ENCODE results near the gene PRRG2.

PRRG2 gene

DNA sequence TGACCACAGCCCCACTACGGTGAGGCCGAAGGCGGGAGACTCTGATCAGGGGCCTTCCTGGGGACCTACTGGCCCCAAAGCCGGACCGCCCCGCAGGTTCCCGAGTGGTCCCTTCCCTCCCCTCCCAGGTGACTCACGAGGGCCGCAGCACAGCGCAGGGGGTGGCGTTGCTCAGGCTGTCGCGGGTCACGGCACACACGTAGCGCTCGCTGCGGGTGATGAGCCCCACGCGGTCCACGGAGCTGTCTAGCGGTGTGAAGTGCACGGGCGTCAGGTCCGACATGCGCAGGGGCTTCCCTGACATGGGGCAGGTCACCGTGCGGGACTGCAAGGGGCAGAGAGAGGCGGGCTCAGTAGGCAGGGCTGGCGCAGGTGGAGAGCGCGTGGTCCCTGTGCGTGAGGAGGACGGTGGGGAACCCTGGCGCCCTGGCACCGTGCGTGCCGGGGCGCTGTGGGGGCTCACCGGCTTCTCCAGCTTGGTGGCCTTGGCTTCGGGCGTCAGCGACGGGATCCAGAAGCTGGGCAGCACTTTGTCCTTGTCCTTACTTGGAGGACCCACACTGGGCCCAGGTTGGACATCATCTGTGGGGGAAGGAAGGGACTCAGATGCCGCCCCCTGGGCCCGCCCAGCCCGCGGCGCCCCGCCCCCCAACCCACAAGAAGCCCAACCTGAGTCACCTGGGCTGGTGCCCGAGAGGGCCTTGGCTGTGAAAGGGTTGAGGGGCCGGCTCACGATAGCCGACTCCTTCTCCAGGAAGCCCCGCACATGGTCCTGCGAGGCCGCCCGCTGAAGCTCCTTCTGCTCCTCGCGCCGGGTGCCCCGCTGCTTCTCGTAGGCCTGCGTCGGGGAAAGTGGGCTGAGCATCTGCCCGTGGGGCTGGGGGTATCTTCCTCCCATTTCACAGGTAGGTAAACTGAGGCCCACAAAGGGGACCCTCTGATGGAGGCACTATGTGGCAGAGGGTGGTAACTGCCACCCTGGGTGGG lies 24.4 kb upstream of the PRRG2 start:
- Histone ChIP-seq H3K27ac (ENCODE audit: insufficient read depth in 1 of 2, low read depth in 1 of 2, low read length in 2 of 2, poor library complexity in 1 of 2, severe bottlenecking in 2 of 2) (no peak overlapping the region), H3K9me3 (ENCODE audit: control extremely low read depth in 1 of 5, control insufficient read depth in 4 of 5, insufficient read depth in 2 of 5, low read depth in 1 of 5, low read length in 4 of 5) (no peaks in the 10 kb centered on the region), H3K27me3 (replicated peaks in 2 of 5; ENCODE audit: control insufficient read depth in 4 of 5, insufficient read depth in 5 of 5, low read length in 4 of 5) (no peaks in the 10 kb centered on the region), H3K36me3 (ENCODE audit: control insufficient read depth in 4 of 4, insufficient read depth in 4 of 4, low read length in 3 of 4) (peaks cover 15 to 48% (median 28%) of the 10 kb centered on the region in 4 experiments), H3K4me3 (ENCODE audit: control insufficient read depth in 1 of 7, extremely low read depth in 1 of 7, insufficient read depth in 4 of 7, low read depth in 2 of 7, low read length in 6 of 7) (no peak overlapping the region), H3K4me1 (ENCODE audit: control extremely low read depth in 1 of 4, control insufficient read depth in 4 of 4, insufficient read depth in 4 of 4, low read length in 3 of 4) (peaks cover 0 to 33% (median 22%) of the 10 kb centered on the region in 4 experiments)
- WGBS (ENCODE audit: insufficient coverage): 96% methylated on average over 46 of the region's 66 CpGs
- POLR2A ChIA-PET: no interaction called here
- DNase-seq: no peak
- CTCF ChIA-PET: interaction anchor here (1.2 to 6.8 kb wide), 3 partner anchors 9 to 35 kb away, joined by 3 to 70 read pairs (median 23); no protein-coding TSS in a partner anchor

DNA sequence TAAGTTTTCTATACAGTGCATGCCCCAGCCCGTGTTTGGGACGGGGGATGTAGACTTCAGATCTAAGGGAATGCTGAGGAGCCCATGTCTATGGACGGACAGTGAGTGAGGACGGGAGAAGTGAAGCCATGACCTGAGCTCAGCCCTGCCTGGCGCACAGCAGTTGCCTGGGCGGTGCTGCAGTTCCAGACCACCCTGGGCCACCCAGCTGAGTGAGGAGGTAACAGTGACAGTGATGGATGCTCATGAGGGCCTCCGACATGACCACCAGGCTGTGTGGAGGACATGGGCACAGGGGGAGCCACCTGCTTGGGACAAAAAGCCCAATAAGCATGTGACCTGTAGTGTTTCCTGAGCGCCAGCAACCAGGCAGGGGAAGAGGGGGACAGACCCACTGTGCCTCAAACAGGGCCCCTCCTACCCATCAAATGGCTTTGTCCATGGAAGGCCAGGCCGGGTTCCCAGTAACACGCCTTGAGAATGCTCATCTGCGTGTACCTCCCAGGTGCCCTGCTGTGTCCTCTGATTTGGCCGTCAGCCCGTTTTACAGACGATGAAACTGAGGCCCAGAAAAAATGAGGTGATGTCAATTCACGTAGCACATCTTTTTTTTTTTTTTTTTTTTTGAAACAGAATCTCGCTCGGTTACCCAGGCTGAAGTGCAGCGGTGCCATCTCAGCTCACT lies 23.3 kb upstream of the PRRG2 start:
- H3K36me3 ChIP-seq (ENCODE audit: control insufficient read depth in 4 of 4, insufficient read depth in 4 of 4, low read length in 3 of 4): peaks cover 15 to 48% (median 28%) of the 10 kb centered on the region in 4 experiments
- H3K4me1 ChIP-seq (ENCODE audit: control extremely low read depth in 1 of 4, control insufficient read depth in 4 of 4, insufficient read depth in 4 of 4, low read length in 3 of 4): peaks cover 0 to 36% (median 22%) of the 10 kb centered on the region in 4 experiments
- no peaks in the 10 kb centered on the region for H3K9me3 ChIP-seq (ENCODE audit: control extremely low read depth in 1 of 5, control insufficient read depth in 4 of 5, insufficient read depth in 2 of 5, low read depth in 1 of 5, low read length in 4 of 5)
- POLR2A ChIA-PET: interaction anchor here (0.6 kb wide), 1 partner anchor 11 kb away, joined by 5 read pairs; no protein-coding TSS in a partner anchor
- 96% methylated on average over 16 of the region's 18 CpGs for WGBS (ENCODE audit: insufficient coverage)
- no peak overlapping the region for H3K4me3 ChIP-seq (ENCODE audit: control insufficient read depth in 1 of 7, extremely low read depth in 1 of 7, insufficient read depth in 4 of 7, low read depth in 2 of 7, low read length in 6 of 7)
- CTCF ChIA-PET: interaction anchor here (0.6 to 6.8 kb wide), 5 partner anchors 8 to 58 kb away, joined by 3 to 70 read pairs (median 10); no protein-coding TSS in a partner anchor
- H3K27me3 ChIP-seq (replicated peaks in 2 of 5; ENCODE audit: control insufficient read depth in 4 of 5, insufficient read depth in 5 of 5, low read length in 4 of 5): no peaks in the 10 kb centered on the region
- no peak overlapping the region for H3K27ac ChIP-seq (ENCODE audit: insufficient read depth in 1 of 2, low read depth in 1 of 2, low read length in 2 of 2, poor library complexity in 1 of 2, severe bottlenecking in 2 of 2)
- DNase-seq: no peak

DNA sequence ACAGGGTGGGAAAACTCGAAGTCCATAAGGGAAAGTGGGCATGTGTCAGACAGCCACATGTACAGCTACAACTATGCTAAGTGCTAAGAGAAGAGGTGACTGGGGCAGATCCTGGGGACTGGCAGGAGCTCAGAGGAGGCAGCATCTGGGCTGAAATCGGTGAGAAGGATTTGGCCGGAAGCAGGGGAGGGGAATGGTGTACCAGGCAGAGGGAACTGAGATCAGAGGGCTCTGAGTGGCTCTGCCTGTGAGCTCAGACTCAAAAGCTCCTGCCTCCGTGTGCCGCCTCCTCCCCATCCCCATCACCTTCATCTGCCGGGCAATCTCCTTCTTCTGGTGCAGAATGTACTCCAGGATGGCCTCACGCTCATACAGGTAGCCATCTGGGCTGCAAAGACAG lies 22.5 kb upstream of the PRRG2 start:
- Histone ChIP-seq H3K4me1 (ENCODE audit: control extremely low read depth in 1 of 4, control insufficient read depth in 4 of 4, insufficient read depth in 4 of 4, low read length in 3 of 4) (peaks cover 0 to 36% (median 22%) of the 10 kb centered on the region in 4 experiments), H3K4me3 (ENCODE audit: control insufficient read depth in 1 of 7, extremely low read depth in 1 of 7, insufficient read depth in 4 of 7, low read depth in 2 of 7, low read length in 6 of 7) (no peak overlapping the region), H3K27ac (ENCODE audit: insufficient read depth in 1 of 2, low read depth in 1 of 2, low read length in 2 of 2, poor library complexity in 1 of 2, severe bottlenecking in 2 of 2) (no peak overlapping the region), H3K36me3 (ENCODE audit: control insufficient read depth in 4 of 4, insufficient read depth in 4 of 4, low read length in 3 of 4) (peaks cover 15 to 48% (median 28%) of the 10 kb centered on the region in 4 experiments), H3K27me3 (replicated peaks in 2 of 5; ENCODE audit: control insufficient read depth in 4 of 5, insufficient read depth in 5 of 5, low read length in 4 of 5) (no peaks in the 10 kb centered on the region), H3K9me3 (ENCODE audit: control extremely low read depth in 1 of 5, control insufficient read depth in 4 of 5, insufficient read depth in 2 of 5, low read depth in 1 of 5, low read length in 4 of 5) (no peaks in the 10 kb centered on the region)
- no peak for DNase-seq
- POLR2A ChIA-PET: no interaction called here
- 87% methylated on average over 4 of the region's 7 CpGs for WGBS (ENCODE audit: insufficient coverage)
- CTCF ChIA-PET: interaction anchor here (0.6 to 6.8 kb wide), 6 partner anchors 8 to 86 kb away, joined by 3 to 70 read pairs (median 7); no protein-coding TSS in a partner anchor

DNA sequence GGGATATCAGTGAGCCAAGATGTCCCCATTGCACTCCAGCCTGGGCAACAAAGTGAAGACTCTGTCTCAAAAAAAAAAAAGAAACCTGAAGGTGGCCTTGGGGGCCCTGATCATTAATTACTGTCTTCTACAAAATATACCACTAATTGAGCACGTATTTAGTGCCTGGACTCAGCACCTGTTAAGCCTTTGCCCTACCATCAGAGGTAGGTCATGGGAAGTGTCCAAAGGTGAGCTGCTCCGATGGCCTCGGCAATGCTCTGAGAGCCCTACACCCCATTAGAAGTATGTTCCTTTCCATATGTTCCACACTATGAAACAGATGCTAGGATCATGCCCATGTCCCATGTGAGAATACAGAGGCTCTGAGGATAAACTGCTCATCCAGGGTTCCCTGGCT lies 21.7 kb upstream of the PRRG2 start:
- DNase-seq: no peak
- 92% methylated on average over 2 of the region's 3 CpGs for WGBS (ENCODE audit: insufficient coverage)
- H3K27me3 ChIP-seq (replicated peaks in 2 of 5; ENCODE audit: control insufficient read depth in 4 of 5, insufficient read depth in 5 of 5, low read length in 4 of 5): no peaks in the 10 kb centered on the region
- no peak overlapping the region for H3K27ac ChIP-seq (ENCODE audit: insufficient read depth in 1 of 2, low read depth in 1 of 2, low read length in 2 of 2, poor library complexity in 1 of 2, severe bottlenecking in 2 of 2)
- peaks cover 0 to 32% (median 22%) of the 10 kb centered on the region in 4 experiments for H3K4me1 ChIP-seq (ENCODE audit: control extremely low read depth in 1 of 4, control insufficient read depth in 4 of 4, insufficient read depth in 4 of 4, low read length in 3 of 4)
- H3K4me3 ChIP-seq (ENCODE audit: control insufficient read depth in 1 of 7, extremely low read depth in 1 of 7, insufficient read depth in 4 of 7, low read depth in 2 of 7, low read length in 6 of 7): no peak overlapping the region
- H3K9me3 ChIP-seq (ENCODE audit: control extremely low read depth in 1 of 5, control insufficient read depth in 4 of 5, insufficient read depth in 2 of 5, low read depth in 1 of 5, low read length in 4 of 5): no peaks in the 10 kb centered on the region
- peaks cover 15 to 48% (median 28%) of the 10 kb centered on the region in 4 experiments for H3K36me3 ChIP-seq (ENCODE audit: control insufficient read depth in 4 of 4, insufficient read depth in 4 of 4, low read length in 3 of 4)
- POLR2A ChIA-PET: no interaction called here
- CTCF ChIA-PET: interaction anchor here (0.7 to 6.8 kb wide), 6 partner anchors 9 to 113 kb away, joined by 3 to 70 read pairs (median 8); no protein-coding TSS in a partner anchor

DNA sequence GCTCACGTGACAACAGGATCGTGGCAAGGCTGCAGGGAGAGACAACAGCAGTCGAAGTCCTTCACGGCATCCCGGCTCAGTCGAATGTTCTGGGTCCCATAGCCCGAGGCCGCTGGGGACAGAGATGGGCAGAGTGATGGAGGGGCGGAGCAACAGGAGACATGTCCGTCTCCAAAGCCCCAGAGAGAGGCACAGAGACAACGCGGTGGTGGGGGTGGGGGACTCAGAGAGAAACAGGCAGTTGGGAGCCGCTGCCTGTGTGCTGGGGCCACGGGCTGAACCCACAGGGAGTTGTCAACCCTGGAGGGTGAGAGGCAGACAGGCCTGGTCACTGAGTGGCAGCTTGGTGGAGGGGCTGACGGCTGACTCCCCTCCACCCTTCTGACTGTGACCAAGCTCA lies 21.2 kb upstream of the PRRG2 start:
- WGBS (ENCODE audit: insufficient coverage): 89% methylated on average over 9 of the region's 15 CpGs
- peak overlapping the region in 1 of 2 experiments; percentile 65 for H3K27ac ChIP-seq (ENCODE audit: insufficient read depth in 1 of 2, low read depth in 1 of 2, low read length in 2 of 2, poor library complexity in 1 of 2, severe bottlenecking in 2 of 2)
- peaks cover 15 to 44% (median 28%) of the 10 kb centered on the region in 4 experiments for H3K36me3 ChIP-seq (ENCODE audit: control insufficient read depth in 4 of 4, insufficient read depth in 4 of 4, low read length in 3 of 4)
- POLR2A ChIA-PET: no interaction called here
- CTCF ChIA-PET: interaction anchor here (0.7 to 6.8 kb wide), 5 partner anchors 10 to 113 kb away, joined by 3 to 70 read pairs (median 10); no protein-coding TSS in a partner anchor
- H3K4me1 ChIP-seq (ENCODE audit: control extremely low read depth in 1 of 4, control insufficient read depth in 4 of 4, insufficient read depth in 4 of 4, low read length in 3 of 4): peaks cover 0 to 27% (median 18%) of the 10 kb centered on the region in 4 experiments
- DNase-seq: no peak
- no peaks in the 10 kb centered on the region for H3K27me3 ChIP-seq (replicated peaks in 2 of 5; ENCODE audit: control insufficient read depth in 4 of 5, insufficient read depth in 5 of 5, low read length in 4 of 5)
- H3K9me3 ChIP-seq (ENCODE audit: control extremely low read depth in 1 of 5, control insufficient read depth in 4 of 5, insufficient read depth in 2 of 5, low read depth in 1 of 5, low read length in 4 of 5): no peaks in the 10 kb centered on the region
- no peak overlapping the region for H3K4me3 ChIP-seq (ENCODE audit: control insufficient read depth in 1 of 7, extremely low read depth in 1 of 7, insufficient read depth in 4 of 7, low read depth in 2 of 7, low read length in 6 of 7)

DNA sequence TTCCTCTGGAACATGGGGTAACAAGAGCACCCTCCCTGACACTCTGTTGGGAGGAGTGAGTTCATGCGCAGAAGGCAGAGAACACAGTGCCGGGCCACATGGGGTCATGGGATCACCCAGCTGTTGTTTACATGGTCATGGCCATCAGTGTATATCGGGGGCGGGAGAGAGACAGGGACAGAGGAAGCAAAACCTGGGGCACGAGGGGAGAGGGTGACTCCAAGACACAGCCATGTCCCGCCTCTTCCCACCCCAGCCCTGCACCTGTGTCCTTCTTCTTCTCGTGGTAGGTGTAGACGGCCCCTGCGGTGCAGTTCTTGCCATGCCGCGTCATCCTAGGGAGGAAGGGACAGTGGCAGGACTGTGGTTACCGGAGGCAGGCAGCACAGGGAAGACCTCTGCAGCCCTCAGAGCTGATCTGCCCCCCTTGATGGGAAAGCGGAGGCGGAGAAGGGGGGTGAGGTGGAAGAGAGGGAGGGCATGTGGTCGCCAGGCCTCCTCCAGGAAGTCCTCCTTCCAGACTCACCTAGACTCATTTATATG lies 20.7 kb upstream of the PRRG2 start:
- 23% methylated on average over 4 of the region's 15 CpGs for WGBS (ENCODE audit: insufficient coverage)
- Histone ChIP-seq H3K4me3 (ENCODE audit: control insufficient read depth in 1 of 7, extremely low read depth in 1 of 7, insufficient read depth in 4 of 7, low read depth in 2 of 7, low read length in 6 of 7) (peak overlapping the region in 1 of 7 experiments; percentile 41), H3K4me1 (ENCODE audit: control extremely low read depth in 1 of 4, control insufficient read depth in 4 of 4, insufficient read depth in 4 of 4, low read length in 3 of 4) (peaks cover 0 to 25% (median 16%) of the 10 kb centered on the region in 4 experiments), H3K27ac (ENCODE audit: insufficient read depth in 1 of 2, low read depth in 1 of 2, low read length in 2 of 2, poor library complexity in 1 of 2, severe bottlenecking in 2 of 2) (peak overlapping the region in 1 of 2 experiments; percentile 65), H3K27me3 (replicated peaks in 2 of 5; ENCODE audit: control insufficient read depth in 4 of 5, insufficient read depth in 5 of 5, low read length in 4 of 5) (no peaks in the 10 kb centered on the region), H3K9me3 (ENCODE audit: control extremely low read depth in 1 of 5, control insufficient read depth in 4 of 5, insufficient read depth in 2 of 5, low read depth in 1 of 5, low read length in 4 of 5) (no peaks in the 10 kb centered on the region), H3K36me3 (ENCODE audit: control insufficient read depth in 4 of 4, insufficient read depth in 4 of 4, low read length in 3 of 4) (peaks cover 15 to 41% (median 28%) of the 10 kb centered on the region in 4 experiments)
- POLR2A ChIA-PET: no interaction called here
- CTCF ChIA-PET: interaction anchor here (0.7 to 6.8 kb wide), 10 partner anchors 10 to 169 kb away, joined by 3 to 70 read pairs (median 4); no protein-coding TSS in a partner anchor
- peak; percentile 19 to 64 (median 50) for DNase-seq

Data from common myeloid progenitor, CD34-positive (primary cell).